GM23338 (cell line): Measurements from ENCODE around the gene CTDSPL. TPM values are rescaled to one million over a fixed set of nuclear protein-coding genes. Genes with fewer than 3 reads are reported as not detected.

Experiments used
- ATAC-seq: fragments of 200-7000 bp; cut with Tn5 transposase; 3 replicates; pipeline ENCODE4 v1.9.1; 2020
- DNase-seq: peaks from one replicate; pipeline ENCODE4 v3.0.0-alpha.2; 2015; ENCODE audit warnings: low spot score
- H2AFZ ChIP-seq: fragments of 200-600 bp; sonication (generic); 2 replicates; pipeline ENCODE4 v1.8.0; 2016; ENCODE audit warnings: antibody characterized with exemption, mild to moderate bottlenecking, moderate library complexity
- H3F3A ChIP-seq: fragments of 200-600 bp; sonication (generic); replicated peaks from 2 replicates; pipeline ENCODE4 v1.8.0; 2017; ENCODE audit warnings: antibody characterized with exemption, mixed run types, low read depth
- H3K27ac ChIP-seq: fragments of 200-600 bp; sonication (generic); 2 replicates; pipeline ENCODE4 v1.6.1; 2016; ENCODE audit warnings: low read depth
- H3K27me3 ChIP-seq: fragments of 200-600 bp; sonication (generic); 2 replicates; pipeline ENCODE4 v1.8.0; 2016; ENCODE audit warnings: mild to moderate bottlenecking, mixed run types, moderate library complexity; ENCODE audit not compliant: insufficient read depth
- H3K36me3 ChIP-seq: fragments of 200-600 bp; sonication (generic); 2 replicates; pipeline ENCODE4 v1.8.0; 2016; ENCODE audit warnings: mild to moderate bottlenecking; ENCODE audit not compliant: insufficient read depth
- H3K4me1 ChIP-seq: fragments of 200-600 bp; sonication (generic); 2 replicates; pipeline ENCODE4 v1.8.0; 2016; ENCODE audit warnings: mild to moderate bottlenecking, moderate library complexity; ENCODE audit not compliant: insufficient read depth
- H3K4me2 ChIP-seq: fragments of 200-600 bp; sonication (generic); 2 replicates; pipeline ENCODE4 v1.7.1; 2017; ENCODE audit warnings: mixed run types
- H3K4me3 ChIP-seq: fragments of 200-600 bp; sonication (generic); 2 replicates; pipeline ENCODE4 v1.6.1; 2016; ENCODE audit warnings: mixed run types
- H3K79me2 ChIP-seq: fragments of 200-600 bp; sonication (generic); replicated peaks from 2 replicates; pipeline ENCODE4 v1.8.0; 2017; ENCODE audit warnings: mild to moderate bottlenecking; ENCODE audit not compliant: insufficient read depth
- H3K9me2 ChIP-seq: fragments of 200-600 bp; sonication (generic); 2 replicates; pipeline ENCODE4 v1.8.0; 2017; ENCODE audit not compliant: insufficient read depth
- H4K20me1 ChIP-seq: fragments of 200-600 bp; sonication (generic); replicated peaks from 2 replicates; pipeline ENCODE4 v1.8.0; 2017; ENCODE audit warnings: mild to moderate bottlenecking; ENCODE audit not compliant: insufficient read depth
- H3K27ac Mint-ChIP-seq: 2 replicates; pipeline ENCODE4 v1.8.0; 2020; ENCODE audit warnings: inconsistent platforms, mild to moderate bottlenecking, moderate library complexity, mixed read lengths
- H3K27me3 Mint-ChIP-seq: 3 replicates; pipeline ENCODE4 v1.8.0; 2022; ENCODE audit warnings: low read depth, mild to moderate bottlenecking, moderate library complexity, mixed read lengths, inconsistent platforms; ENCODE audit not compliant: insufficient read depth, poor library complexity
- H3K36me3 Mint-ChIP-seq: 3 replicates; pipeline ENCODE4 v1.8.0; 2021; ENCODE audit warnings: low read depth, mild to moderate bottlenecking, inconsistent platforms, moderate library complexity, mixed read lengths
- H3K4me1 Mint-ChIP-seq: 3 replicates; pipeline ENCODE4 v1.8.0; 2020; ENCODE audit warnings: mild to moderate bottlenecking, inconsistent platforms, mixed read lengths
- H3K4me3 Mint-ChIP-seq: 3 replicates; pipeline ENCODE4 v1.8.0; 2021; ENCODE audit warnings: moderate library complexity, mild to moderate bottlenecking, inconsistent platforms, mixed read lengths
- H3K9me3 Mint-ChIP-seq: 3 replicates; pipeline ENCODE4 v1.8.0; 2020; ENCODE audit warnings: moderate library complexity, mild to moderate bottlenecking, inconsistent platforms, mixed read lengths
- CREB1 ChIP-seq: fragments of 250-450 bp; sonication (Bioruptor Pico); IDR thresholded peaks from 2 replicates; pipeline ENCODE4 v1.5.0; 2020; ENCODE audit warnings: low read depth, mild to moderate bottlenecking, moderate library complexity
- EZH2phosphoT487 ChIP-seq: fragments of 200-600 bp; sonication (generic); IDR thresholded peaks from one replicate; pipeline ENCODE4 v1.8.1; 2018; ENCODE audit warnings: antibody characterized with exemption; ENCODE audit not compliant: unreplicated experiment
- POLR2AphosphoS5 ChIP-seq: IDR thresholded peaks from 2 replicates; pipeline ENCODE4 v1.6.1; 2016; ENCODE audit warnings: antibody characterized with exemption, low read depth
- ZNF462 ChIP-seq: fragments of 250-450 bp; sonication (Bioruptor Pico); IDR thresholded peaks from 2 replicates; pipeline ENCODE4 v1.5.0; 2020; ENCODE audit warnings: mild to moderate bottlenecking, moderate library complexity
- polyA plus RNA-seq: library from polyadenylated mRNA; unstranded; fragments of >200 nt; fragmentation: Nextera tagmentation; extraction: Ambion mirVana; gene quantifications from 2 replicates; pipeline ENCODE4 v1.2.1, GENCODE V29; 2016
- total RNA-seq: library from RNA; depleted of rRNA; stranded (reverse); fragments of >200 nt; shearing (Covaris generic); gene quantifications from 2 replicates; pipeline ENCODE4 v1.2.3, GENCODE V29; 2014

CTDSPL gene
- total and polyA plus RNA-seq, 2 experiments from 2014 or later: 23.2 to 42.0 TPM

GRCh38 chr3:38029400-38030125 lies 167.9 kb downstream of the CTDSPL start, which contains the start of gene PLCD1:
Gene PLCD1, minus strand, starts transcription at chr3:38029642. Its CDS starts 103 bp downstream, at chr3:38029539.
- H3F3A ChIP-seq: no peaks in the 10 kb centered on the region
- Mint-ChIP-seq H3K4me3 (peak within 1 kb of the TSS; percentile 71), H3K9me3 (no peaks in the 10 kb centered on the region; the same call in 2 of the 3 replicates), H3K27ac (no peak within 1 kb of the TSS), H3K4me1 (peaks cover 6% of the 10 kb centered on the region), H3K27me3 (peaks cover 48% of the 10 kb centered on the region), H3K36me3 (no peaks in the 10 kb centered on the region)
- H4K20me1 ChIP-seq: no peaks in the 10 kb centered on the region; the same call in 1 of the 2 replicates
- DNase-seq: peak; percentile 90
- H3K4me2 ChIP-seq: peak within 1 kb of the TSS; percentile 88
- no peaks in the 10 kb centered on the region for H3K79me2 ChIP-seq
- TF ChIP-seq EZH2phosphoT487 (no peak), POLR2AphosphoS5 (peak; percentile 81), ZNF462 (no peak), CREB1 (CRISPR knock-in tag) (0 out of 2 replicates have a peak, but pooled peaks have one; percentile 21)
- peak within 1 kb of the TSS; percentile 79 for H3K4me3 ChIP-seq
- ATAC-seq: peak; percentile 54
- peak within 1 kb of the TSS; percentile 88; the same call in 1 of the 2 replicates for H2AFZ ChIP-seq
- peaks cover 6% of the 10 kb centered on the region for H3K4me1 ChIP-seq
- H3K27me3 ChIP-seq: peaks cover 64% of the 10 kb centered on the region
- no peak within 1 kb of the TSS for H3K27ac ChIP-seq
- no peaks in the 10 kb centered on the region for H3K36me3 ChIP-seq
- H3K9me2 ChIP-seq: no peaks in the 10 kb centered on the region
